GM12892 (cell line): ENCODE data around the gene CHAC1.

Experiments
- POLR2A ChIP-seq: IDR thresholded peaks from 2 replicates; pipeline ENCODE4 v1.6.1; 2011; ENCODE audit warnings: low read depth, low read length, control low read depth
- POLR2AphosphoS5 ChIP-seq: IDR thresholded peaks from 2 replicates; pipeline ENCODE4 v1.6.1; 2011; ENCODE audit warnings: low read depth, low read length, control low read depth

DNA sequence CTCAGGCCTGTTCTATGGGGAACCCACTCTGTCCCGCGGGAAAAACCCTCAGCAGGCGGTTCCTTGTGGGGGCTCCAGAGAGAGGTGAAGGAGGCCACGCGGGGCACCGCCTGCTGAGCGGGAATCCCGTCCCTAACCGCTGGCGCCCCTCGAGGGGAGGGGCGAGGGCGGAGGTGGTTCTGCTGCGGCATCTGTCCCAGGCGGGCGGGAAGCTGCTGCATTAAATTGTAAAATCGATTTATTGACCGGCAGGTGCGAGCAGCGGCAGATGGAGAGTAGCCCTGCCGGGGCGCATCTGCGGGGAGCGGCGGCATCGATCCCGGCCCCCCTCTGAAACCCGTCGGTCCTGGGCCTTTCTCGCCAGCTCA, 27.8 kb upstream of the CHAC1 start:
- no peak for TF ChIP-seq POLR2AphosphoS5
- TF ChIP-seq POLR2A = no peak
